CD14-positive monocyte (primary cell): Measurements from ENCODE around the gene SSPN. TPM values are rescaled to one million over a fixed set of nuclear protein-coding genes. Genes with fewer than 3 reads are reported as not detected.

ENCODE experiments used
- DNase-seq, 3 donors: peaks; one replicate each; pipeline ENCODE4 v3.0.0-alpha.2; 2011 to 2022
- H2AFZ ChIP-seq: 2 replicates; pipeline ENCODE4 v1.6.0; 2012; ENCODE audit warnings: mild to moderate bottlenecking, low read depth, low read length, inconsistent platforms; ENCODE audit not compliant: insufficient read depth, poor library complexity, severe bottlenecking
- H3K27ac ChIP-seq, 2 donors: 1 replicate in 1 of 2; 2 replicates in 1 of 2; pipeline ENCODE4 v1.5.1; 2012 to 2013; ENCODE audit warnings: low read length in 2 of 2, control low read depth in 1 of 2, inconsistent platforms in 1 of 2, low read depth in 1 of 2, mild to moderate bottlenecking in 1 of 2
- H3K27me3 ChIP-seq, 2 donors: one replicate each; pipeline versions ENCODE4 v1.6.0 to v1.6.1; 2011 to 2013; ENCODE audit warnings: low read length in 2 of 2; ENCODE audit not compliant: control insufficient read depth in 2 of 2, insufficient read depth in 2 of 2
- H3K36me3 ChIP-seq, 2 donors: replicated peaks in 1 of 2; 1 replicate in 1 of 2; 2 replicates in 1 of 2; pipeline versions ENCODE4 v1.5.1 to v1.6.1; 2012 to 2013; ENCODE audit warnings: low read length in 2 of 2, control low read depth in 1 of 2, inconsistent platforms in 1 of 2, mild to moderate bottlenecking in 1 of 2; ENCODE audit not compliant: insufficient read depth in 2 of 2, control insufficient read depth in 1 of 2
- H3K4me1 ChIP-seq, 2 donors: 1 replicate in 1 of 2; 2 replicates in 1 of 2; pipeline versions ENCODE4 v1.5.1 to v1.6.1; 2012 to 2013; ENCODE audit warnings: low read length in 2 of 2, control low read depth in 1 of 2, inconsistent platforms in 1 of 2, mild to moderate bottlenecking in 1 of 2, moderate library complexity in 1 of 2; ENCODE audit not compliant: insufficient read depth in 2 of 2, control insufficient read depth in 1 of 2
- H3K4me2 ChIP-seq: replicated peaks from 2 replicates; pipeline ENCODE3; 2012; ENCODE audit warnings: low read length, moderate library complexity, mild to moderate bottlenecking; ENCODE audit not compliant: poor library complexity, severe bottlenecking; ENCODE audit errors: extremely low read depth
- H3K4me3 ChIP-seq, 3 experiments: fragments of 200-600 bp in 1 of 3; sonication (generic) in 1 of 3; replicated peaks in 1 of 3; 1 replicate in 2 of 3; 2 replicates in 1 of 3; pipeline ENCODE4 v1.5.1; 2011 to 2013; ENCODE audit warnings: low read length in 3 of 3, mild to moderate bottlenecking in 3 of 3, control low read depth in 2 of 3, low read depth in 2 of 3, inconsistent platforms in 1 of 3, moderate library complexity in 1 of 3
- H3K79me2 ChIP-seq: 2 replicates; pipeline ENCODE4 v1.6.0; 2012; ENCODE audit warnings: mild to moderate bottlenecking, control low read depth, inconsistent platforms, low read length, moderate library complexity; ENCODE audit not compliant: insufficient read depth
- H3K9ac ChIP-seq: 2 replicates; pipeline ENCODE4 v1.6.0; 2017; ENCODE audit warnings: low read length, mild to moderate bottlenecking; ENCODE audit not compliant: insufficient read depth, poor library complexity, severe bottlenecking
- H3K9me3 ChIP-seq, 2 donors: replicated peaks in 1 of 2; 1 replicate in 1 of 2; 2 replicates in 1 of 2; pipeline versions ENCODE4 v1.5.1 to v1.6.1; 2012 to 2013; ENCODE audit warnings: low read length in 2 of 2, control low read depth in 1 of 2; ENCODE audit not compliant: control insufficient read depth in 1 of 2, insufficient read depth in 1 of 2
- H4K20me1 ChIP-seq: 2 replicates; pipeline ENCODE4 v1.6.0; 2012; ENCODE audit warnings: mild to moderate bottlenecking, low read length, control low read depth, moderate library complexity; ENCODE audit not compliant: insufficient read depth
- H3K27ac Mint-ChIP-seq, 7 donors: one replicate each; pipeline ENCODE4 v1.8.0; 2020; ENCODE audit warnings: mild to moderate bottlenecking in 7 of 7, mixed read lengths in 7 of 7, moderate library complexity in 6 of 7, inconsistent platforms in 2 of 7
- H3K27me3 Mint-ChIP-seq, 3 donors: one replicate each; pipeline ENCODE4 v1.8.0; 2021 to 2022; ENCODE audit warnings: low read depth in 3 of 3, mild to moderate bottlenecking in 3 of 3, mixed read lengths in 3 of 3, moderate library complexity in 3 of 3, inconsistent platforms in 1 of 3
- H3K36me3 Mint-ChIP-seq, 2 donors: one replicate each; pipeline ENCODE4 v1.8.0; 2020; ENCODE audit warnings: mixed read lengths in 2 of 2, inconsistent platforms in 1 of 2, mild to moderate bottlenecking in 1 of 2
- H3K4me1 Mint-ChIP-seq: one replicate; pipeline ENCODE4 v1.8.0; 2020; ENCODE audit warnings: mild to moderate bottlenecking, mixed read lengths
- H3K4me3 Mint-ChIP-seq, 2 donors: one replicate each; pipeline ENCODE4 v1.8.0; 2020; ENCODE audit warnings: mild to moderate bottlenecking in 2 of 2, mixed read lengths in 2 of 2, moderate library complexity in 1 of 2
- H3K9me3 Mint-ChIP-seq, 7 donors: one replicate each; pipeline ENCODE4 v1.8.0; 2020 to 2022; ENCODE audit warnings: mixed read lengths in 7 of 7, mild to moderate bottlenecking in 6 of 7, moderate library complexity in 6 of 7, inconsistent platforms in 2 of 7
- CTCF ChIP-seq: fragments of 200-600 bp; IDR thresholded peaks from one replicate; pipeline ENCODE4 v1.8.0; 2022; ENCODE audit warnings: antibody characterized with exemption, mild to moderate bottlenecking
- WGBS: methylation state at CpG from one replicate; pipeline ENCODE4 v1.1.5; 2013; ENCODE audit warnings: missing lambda C conversion rate; ENCODE audit not compliant: insufficient coverage; 5-methylcytosine and 5-hydroxymethylcytosine counted together
- intact Hi-C, 2 donors: fragments of 100-400 bp; cut with micrococcal nuclease; formaldehyde crosslinking; loops; one replicate each; pipeline versions ENCODE4 v1.15.0 to v1.15.1; 2023
- polyA plus RNA-seq, 3 donors: library from polyadenylated mRNA; depleted of rRNA in 1 of 3; unstranded in 2 of 3; stranded (reverse) in 1 of 3; fragments of 300-500 nt in 2 of 3; fragments of >200 nt in 1 of 3; fragmentation: Illumina TruSeq in 2 of 3; gene quantifications; 1 replicate in 2 of 3; 2 replicates in 1 of 3; pipeline ENCODE4 v1.2.3, GENCODE V29; 2012 to 2021

SSPN gene
- polyA plus RNA-seq, 3 donors = 0.15 TPM; not detected in 2

DNA sequence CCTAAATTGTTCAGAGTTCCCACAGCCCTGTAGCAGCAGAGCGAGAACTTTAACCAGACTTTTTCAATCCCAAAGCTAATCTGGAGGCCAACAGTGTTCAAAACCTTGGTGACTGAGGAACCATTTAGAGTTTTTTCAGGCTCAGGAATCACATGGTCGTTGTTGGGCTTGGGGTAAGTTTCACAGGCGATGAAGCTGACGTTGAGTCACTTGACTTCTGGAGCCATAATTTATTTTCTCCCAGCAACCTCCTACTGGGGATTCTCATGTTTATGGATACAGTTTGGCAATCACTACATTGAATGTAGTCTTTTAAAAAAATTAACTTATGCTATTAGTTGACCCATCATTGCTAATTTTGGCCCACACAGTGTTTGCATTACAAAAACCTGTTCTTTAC lies 34.5 kb downstream of the SSPN start:
- Histone ChIP-seq H3K4me3 (no peak overlapping the region), H3K9me3 (no peaks in the 10 kb centered on the region), H3K36me3 (no peaks in the 10 kb centered on the region), H3K79me2 (no peaks in the 10 kb centered on the region), H3K4me2 (no peak overlapping the region), H4K20me1 (no peaks in the 10 kb centered on the region), H3K27ac (no peak overlapping the region), H3K4me1 (peaks cover 8 to 9% of the 10 kb centered on the region in 2 donors), H3K9ac (no peak overlapping the region), H2AFZ (no peak overlapping the region), H3K27me3 (peaks cover 20 to 23% of the 10 kb centered on the region in 2 donors)
- peaks cover 11% of the 10 kb centered on the region for H3K4me1 Mint-ChIP-seq
- WGBS = no CpG with 5 or more reads among the region's 4 CpGs
- peaks cover 18 to 35% (median 30%) of the 10 kb centered on the region in 3 donors for H3K27me3 Mint-ChIP-seq
- TF ChIP-seq CTCF = no peak
- no peaks in the 10 kb centered on the region for H3K36me3 Mint-ChIP-seq
- DNase-seq = no peak
- intact Hi-C loops = no loop called here
- no peak overlapping the region for H3K4me3 Mint-ChIP-seq
- no peaks in the 10 kb centered on the region for H3K9me3 Mint-ChIP-seq
- no peak overlapping the region for H3K27ac Mint-ChIP-seq

DNA sequence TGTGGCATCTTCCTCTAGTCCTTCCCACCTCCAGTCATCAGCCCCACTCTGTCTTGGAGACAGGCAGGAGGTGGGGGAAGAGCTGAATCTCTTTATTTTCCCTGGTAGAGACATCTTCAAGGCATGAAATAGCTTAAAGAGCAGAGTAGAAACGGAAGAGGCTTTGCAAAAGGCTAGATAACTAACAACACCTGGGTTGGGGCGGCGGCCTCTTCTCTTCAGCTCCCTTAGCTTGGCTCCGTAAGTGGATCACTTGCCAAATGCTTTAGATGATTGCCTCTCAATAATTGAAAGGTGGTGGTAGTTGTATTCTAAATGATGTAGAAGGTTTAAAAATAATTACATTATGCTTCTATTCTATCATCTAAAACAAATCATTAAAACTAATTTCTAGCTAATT lies 36.1 kb downstream of the SSPN start:
- H3K27ac ChIP-seq = no peak overlapping the region
- no peaks in the 10 kb centered on the region for H3K36me3 ChIP-seq
- no peak overlapping the region for H2AFZ ChIP-seq
- H3K27me3 ChIP-seq = peaks cover 11 to 14% of the 10 kb centered on the region in 2 donors
- no peaks in the 10 kb centered on the region for H4K20me1 ChIP-seq
- H3K9ac ChIP-seq = no peak overlapping the region
- no peak overlapping the region for H3K27ac Mint-ChIP-seq
- peaks cover 11% of the 10 kb centered on the region for H3K4me1 Mint-ChIP-seq
- TF ChIP-seq CTCF = no peak
- no peak overlapping the region for H3K4me3 Mint-ChIP-seq
- no peak overlapping the region for H3K4me3 ChIP-seq
- H3K4me2 ChIP-seq = no peak overlapping the region
- H3K9me3 ChIP-seq = no peaks in the 10 kb centered on the region
- H3K27me3 Mint-ChIP-seq = peaks cover 14 to 24% (median 18%) of the 10 kb centered on the region in 3 donors
- intact Hi-C loops = no loop called here
- no peaks in the 10 kb centered on the region for H3K36me3 Mint-ChIP-seq
- H3K9me3 Mint-ChIP-seq = no peaks in the 10 kb centered on the region
- H3K79me2 ChIP-seq = no peaks in the 10 kb centered on the region
- DNase-seq = no peak
- no CpG with 5 or more reads among the region's 4 CpGs for WGBS
- peaks cover 7 to 8% of the 10 kb centered on the region in 2 donors for H3K4me1 ChIP-seq
